HG02970 (cell line): ENCODE data around the gene TNNI3K.
A peak's percentile ranks its signal among the peaks of the same experiment; 100 is the strongest.

ENCODE experiments used
- ATAC-seq: cut with Tn5 transposase; IDR thresholded peaks from one replicate; pipeline ENCODE4 v1.9.1; 2021; ENCODE audit warnings: mild to moderate bottlenecking, moderate library complexity, moderate number of reproducible peaks; ENCODE audit not compliant: unreplicated experiment, low FRiP score

The TNNI3K gene

DNA sequence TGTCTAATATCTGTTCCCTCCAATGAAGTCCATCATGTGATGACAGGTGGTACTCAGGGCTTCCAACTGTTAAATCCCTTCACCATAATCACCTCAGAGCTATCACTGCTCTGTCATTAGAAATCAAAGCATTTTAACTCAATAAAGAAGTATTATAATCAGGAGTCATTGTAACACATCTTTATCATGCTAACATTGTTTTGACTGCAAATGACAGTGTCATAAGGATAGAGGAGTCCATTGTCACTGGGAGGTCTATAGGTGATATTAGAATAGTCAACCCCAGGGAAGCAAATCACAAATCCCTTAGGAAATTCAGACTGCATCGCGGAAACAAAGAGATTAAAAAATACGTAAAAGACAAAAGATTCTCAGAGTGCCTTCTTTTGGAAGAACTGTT is 246.4 kb downstream of the TNNI3K start:
- ATAC-seq: no peak

DNA sequence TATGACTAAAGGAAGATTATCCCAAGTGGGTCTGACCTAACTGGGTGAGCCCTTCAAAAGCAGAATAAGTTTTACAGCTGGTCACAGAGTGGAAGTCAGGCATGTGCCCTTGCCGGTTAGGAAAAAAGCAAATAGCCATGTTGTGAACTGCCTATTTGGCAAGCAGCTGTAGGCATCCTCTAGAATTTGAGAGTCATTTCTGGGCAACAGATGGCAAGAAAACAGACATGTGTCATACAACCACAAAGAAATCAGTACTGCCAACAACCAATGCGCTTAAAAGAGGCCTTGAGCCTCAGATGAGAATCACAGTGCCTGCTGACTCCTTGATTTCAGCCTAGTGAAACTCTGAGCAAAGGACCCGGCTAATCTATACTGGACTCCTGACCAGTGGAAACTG is 250.4 kb downstream of the TNNI3K start:
- no peak for ATAC-seq

DNA sequence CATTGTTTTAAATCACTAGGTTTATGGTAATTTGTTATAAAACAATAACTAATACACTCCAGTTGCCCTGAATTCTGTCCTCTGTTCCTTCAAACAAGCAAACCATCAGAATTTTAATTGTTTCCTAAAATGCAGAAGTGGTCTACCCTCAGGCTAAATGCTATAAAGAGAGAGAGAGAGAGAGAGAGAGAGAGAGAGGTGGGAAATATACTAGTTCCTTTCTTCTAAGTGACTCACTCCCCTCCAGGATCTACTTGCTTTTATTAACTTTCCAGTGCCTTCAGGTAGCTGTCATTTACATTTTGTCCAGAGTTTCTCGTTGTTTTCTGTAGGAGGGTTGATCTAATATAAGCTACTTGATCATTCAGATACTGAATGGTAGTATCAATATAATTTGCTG is 250.8 kb downstream of the TNNI3K start:
- no peak for ATAC-seq

DNA sequence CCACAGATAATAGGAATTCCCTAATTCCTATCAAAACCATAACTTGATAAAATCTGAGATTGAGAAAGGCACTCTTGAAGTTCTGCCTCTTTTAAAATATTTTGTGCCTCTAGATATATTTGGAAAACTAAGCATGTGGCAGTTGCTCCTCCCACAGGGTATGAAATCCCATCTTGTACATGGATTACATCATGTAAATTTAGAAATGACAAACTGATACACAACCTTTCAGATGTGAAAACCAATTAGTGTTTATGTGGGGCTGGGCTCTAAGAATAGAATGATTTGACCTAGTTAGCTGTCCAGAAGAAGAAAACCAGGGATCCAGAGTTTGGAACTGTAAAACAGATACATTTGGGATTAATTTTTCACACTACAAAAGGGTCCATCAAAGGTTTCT is 261.5 kb downstream of the TNNI3K start:
- ATAC-seq: no peak

DNA sequence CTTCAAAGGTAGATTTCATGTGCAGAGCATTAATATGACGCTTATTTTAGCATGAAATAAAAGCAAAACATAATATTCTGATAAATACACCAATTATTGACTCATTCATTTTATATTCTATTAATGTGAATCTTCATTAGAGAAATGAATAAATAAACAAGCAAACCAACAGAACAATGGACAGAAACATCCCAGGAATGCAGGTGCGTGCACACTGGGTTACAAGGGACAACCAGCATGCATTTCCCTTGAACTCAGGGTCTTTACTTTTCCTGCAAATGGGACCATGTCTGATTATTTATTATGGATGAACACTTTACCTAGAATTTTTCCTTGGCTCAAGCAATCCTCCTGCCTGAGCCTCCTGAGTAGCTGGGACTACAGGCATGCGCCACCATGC is 263.7 kb downstream of the TNNI3K start:
- no peak for ATAC-seq

DNA sequence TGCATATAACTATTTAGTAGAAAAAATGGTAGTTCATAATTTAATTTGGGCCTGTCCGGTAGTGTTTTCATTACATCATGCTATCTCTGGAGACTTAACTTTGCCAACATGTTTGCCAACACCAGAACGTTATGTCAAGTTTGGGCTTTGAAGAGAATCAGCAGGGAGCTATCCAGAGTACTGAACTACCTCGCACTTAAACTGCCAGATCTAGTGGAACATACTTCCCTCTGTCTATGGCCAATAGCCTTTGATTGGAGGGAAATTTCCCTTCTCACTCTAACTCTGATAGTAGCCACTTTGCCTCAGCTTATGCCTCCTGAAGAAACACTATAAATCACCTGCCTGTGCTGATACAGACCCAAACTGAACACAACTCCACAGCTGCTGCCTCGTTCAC is 267.2 kb downstream of the TNNI3K start:
- no peak for ATAC-seq

DNA sequence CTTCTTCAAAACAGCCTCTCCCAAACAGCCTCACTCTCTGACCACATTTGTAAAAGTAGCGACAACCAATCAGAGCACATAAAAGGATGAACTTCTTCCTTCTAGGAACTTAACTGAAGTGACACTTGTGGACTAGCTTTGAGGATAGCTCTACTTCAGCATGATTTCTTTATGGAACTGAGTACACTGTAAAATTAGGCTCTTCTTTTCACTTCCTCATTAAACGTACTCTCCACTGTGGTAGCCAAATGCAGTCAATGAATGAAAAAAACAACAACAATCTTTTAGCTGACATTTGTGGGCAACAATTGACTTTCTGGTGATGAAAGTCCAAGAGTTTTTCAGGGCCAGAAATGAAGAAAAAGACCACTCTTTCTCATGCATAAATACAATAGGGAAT is 267.7 kb downstream of the TNNI3K start:
- ATAC-seq: no peak

DNA sequence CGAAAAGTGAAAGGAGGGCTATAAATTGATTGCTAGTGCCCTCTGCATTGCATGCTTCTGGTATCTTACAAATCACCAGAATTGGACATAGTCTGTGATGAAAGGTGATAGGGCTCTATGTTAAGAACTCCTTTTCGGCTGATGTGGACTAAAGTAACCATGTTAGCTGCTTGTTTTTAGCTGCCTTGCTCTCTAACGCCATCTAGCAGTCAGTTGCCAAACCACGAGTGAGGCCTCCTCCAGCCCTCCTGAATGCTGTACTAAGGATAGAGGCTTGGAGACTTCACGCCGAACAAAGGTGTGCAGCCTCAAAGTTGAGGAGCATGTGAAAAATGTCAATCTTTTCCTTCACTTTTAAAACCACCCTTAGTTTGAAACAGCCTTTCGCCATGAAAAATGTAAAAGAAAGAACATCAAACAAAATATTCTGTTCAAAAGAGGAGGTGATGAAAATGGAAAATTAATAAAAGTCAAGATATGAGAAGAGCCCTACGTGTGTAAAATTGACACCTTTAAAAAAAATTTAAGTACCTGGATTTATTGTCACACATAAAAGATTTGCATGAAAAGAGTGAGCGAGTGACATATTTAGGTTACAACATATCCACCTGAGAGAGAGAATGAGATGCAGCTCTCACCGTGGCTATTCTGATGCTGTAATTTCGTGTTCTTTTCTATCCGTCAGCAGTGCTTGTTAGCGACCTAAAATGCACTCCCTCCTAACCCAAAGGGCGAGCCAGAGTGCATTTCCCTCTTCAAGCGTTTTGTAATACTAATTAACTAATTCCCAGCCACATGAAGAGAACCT is 269.1 kb downstream of the TNNI3K start:
- ATAC-seq: peak; percentile 78

DNA sequence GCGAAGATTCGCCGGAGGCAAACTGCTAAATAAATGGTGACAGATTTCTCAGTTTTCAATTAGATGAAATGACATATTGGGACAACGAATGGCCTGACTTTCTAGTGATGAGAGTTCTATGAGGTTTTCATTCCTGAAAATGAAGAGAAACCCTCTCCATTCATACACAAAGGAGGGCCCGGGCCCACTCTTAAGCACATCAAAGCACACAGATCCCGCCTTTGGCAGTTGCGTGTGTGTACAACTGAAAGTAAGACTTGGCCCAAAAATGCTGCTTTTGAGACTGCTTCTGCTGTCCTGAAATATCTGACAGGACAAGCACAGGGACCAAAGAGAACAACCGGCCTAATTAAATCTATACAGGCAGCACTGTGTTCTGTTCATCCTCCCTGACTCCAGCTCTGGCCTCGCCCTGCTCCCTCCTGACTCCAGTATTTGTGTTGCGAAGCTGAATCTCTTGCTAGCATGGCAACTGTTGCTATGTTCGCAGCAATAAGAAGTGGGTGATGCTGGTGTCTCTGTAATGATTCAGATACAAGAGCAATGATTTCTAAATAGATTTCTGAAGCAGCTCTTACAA is 269.8 kb downstream of the TNNI3K start:
- ATAC-seq: no peak

DNA sequence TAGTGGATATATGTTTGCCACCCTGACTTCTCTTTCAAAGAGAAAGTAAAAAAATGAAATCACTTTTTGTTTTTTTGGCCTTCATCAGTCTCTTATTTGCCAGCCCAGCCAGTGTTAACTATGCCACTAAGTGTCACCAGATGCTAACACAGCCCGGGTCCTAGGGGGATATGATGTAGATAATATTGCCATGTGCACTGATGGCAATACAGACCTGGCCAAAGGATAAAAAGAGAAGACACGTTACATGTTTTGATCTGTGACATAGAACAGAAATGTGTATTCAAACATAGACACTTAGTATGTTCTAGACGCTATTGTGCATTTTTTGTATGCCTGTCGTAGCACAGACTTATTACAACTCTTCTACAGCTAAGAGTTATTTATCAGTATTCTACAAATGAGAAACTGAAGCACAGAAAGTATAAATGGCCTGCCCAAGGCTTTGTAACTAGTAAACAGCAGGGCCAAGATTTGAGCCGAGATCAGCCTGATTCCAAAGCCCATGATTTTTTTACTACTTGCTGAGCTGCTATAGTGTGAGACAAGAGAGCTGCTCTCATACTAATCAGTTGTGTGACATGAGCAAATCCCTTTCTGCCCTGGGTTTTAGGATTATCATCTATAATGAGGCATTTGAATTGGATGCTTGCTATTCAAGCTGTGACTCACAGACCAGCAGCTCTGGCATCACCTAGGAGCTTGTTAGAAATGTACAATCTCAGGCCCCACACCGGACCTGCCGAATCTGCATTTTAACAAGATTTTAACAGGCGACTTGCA is 270.9 kb downstream of the TNNI3K start:
- no peak for ATAC-seq

DNA sequence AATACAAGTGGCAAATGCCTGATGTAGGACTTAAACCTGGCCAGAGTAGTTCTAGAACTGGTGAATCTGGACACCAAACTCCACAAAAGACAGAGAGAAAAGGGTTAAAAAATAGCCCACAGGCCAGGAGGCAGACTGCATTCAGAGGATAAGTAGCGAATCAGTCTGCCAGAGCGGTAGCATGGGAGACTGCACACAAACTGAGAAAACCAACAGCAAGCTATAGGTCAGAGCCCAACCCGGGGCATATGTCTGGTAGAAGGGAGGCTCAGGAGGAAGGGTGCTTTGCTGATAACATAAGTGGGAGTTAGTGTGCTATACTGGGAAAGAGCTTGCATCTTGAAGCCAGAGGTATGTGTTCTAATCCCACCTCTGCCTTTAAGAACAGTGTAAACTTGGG is 273.3 kb downstream of the TNNI3K start:
- ATAC-seq: no peak

DNA sequence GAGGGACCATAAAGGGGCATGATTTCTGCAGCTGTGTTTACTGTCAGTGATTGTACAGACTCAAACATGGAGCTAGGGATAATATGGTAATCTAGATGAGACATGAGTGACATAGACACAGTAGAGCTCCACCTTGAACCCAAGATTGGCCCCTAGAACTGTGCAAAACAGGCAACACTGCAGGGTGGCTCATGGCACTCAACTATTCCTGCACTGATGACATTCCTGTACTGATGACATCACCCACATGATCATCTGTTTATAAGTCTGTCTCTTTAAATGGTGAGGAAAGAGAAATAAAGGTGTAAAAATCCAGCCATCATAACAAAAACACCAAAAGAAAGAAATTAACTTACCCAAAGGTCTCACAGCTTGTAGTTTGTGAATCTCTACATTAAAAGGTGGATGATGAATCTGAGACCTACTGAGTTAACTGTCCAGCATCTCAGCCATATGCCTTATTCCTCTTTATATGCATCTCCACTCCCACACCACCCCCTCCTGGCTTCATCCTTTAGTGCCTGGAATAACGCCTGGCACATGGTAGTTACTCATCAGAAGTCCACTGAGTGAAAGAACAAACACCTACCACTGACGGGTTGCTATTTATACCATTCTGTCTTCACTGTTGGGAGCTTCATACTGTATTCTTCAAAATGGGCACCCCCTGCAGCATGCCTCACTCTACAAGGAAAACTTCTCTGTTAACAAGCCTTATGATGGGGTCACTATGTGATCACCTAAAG is 277.2 kb downstream of the TNNI3K start, which contains the start of gene LRRC53:
TSS of gene LRRC53 (minus strand) at position 442 of the 746 bp plus-strand sequence. CDS start 29,262 bp downstream, outside the sequence.
- ATAC-seq: no peak

DNA sequence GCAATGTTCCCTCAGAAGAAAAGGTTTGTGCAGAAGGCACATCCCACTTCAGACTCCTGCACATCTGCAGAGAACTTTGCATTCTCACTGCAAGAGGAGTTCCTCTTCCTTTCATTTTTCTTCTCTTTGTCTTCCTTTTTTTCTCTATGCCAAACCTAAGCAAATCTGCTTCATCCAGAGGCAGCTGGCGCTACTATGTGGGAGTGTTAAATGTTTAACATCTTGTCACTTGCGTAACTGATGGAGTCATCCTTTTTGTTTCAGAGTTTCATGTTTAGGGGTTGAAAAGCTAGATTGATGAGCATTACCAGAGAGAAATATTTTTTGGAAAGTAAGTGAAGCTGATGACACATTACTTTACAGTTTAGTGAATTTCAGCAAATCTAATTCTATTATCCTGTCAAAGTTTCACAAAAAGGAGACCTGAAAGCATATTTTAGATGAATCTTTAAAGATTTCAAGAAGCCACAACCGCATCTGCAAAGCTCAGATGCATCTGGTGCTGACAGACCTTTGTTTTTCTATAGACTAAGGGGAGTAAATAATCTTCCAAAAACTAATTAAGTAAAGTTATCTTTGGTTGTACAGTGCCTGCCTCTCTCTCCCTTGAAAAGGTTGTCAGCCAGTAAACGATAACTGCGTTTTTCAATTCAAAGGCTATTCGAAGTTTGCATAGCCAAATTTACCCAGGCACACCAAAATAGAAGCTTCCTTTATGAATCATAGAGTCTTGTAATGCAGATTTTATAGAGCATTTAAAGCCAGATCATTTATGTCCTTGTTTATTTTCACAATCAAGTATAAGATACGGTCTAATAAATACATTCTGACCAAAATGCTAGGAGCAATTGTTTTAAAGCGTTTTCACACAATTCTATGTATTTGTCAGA is 278.5 kb downstream of the TNNI3K start:
- ATAC-seq: no peak

DNA sequence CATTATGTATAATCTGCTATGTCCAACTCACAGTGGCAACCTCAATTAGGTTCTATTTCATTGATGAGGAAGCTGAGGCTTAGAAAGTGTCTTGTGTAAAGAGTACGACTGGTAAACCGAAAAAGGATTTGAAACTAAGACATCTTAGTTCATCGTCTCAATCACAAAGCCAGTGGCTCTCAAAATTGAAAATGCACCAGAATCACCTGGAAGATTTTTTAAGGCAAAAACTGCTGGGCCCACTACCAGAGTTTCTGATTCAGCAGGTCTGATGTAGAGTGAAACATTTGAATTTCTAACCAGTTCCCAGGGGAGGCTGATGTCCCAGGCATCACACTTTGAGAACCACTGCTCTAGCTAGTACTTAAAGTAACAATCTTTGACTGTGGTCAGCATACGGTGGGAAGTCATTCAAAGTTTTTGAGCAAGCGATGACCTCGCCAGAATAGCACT is 282.4 kb downstream of the TNNI3K start:
- ATAC-seq: peak; percentile 66

DNA sequence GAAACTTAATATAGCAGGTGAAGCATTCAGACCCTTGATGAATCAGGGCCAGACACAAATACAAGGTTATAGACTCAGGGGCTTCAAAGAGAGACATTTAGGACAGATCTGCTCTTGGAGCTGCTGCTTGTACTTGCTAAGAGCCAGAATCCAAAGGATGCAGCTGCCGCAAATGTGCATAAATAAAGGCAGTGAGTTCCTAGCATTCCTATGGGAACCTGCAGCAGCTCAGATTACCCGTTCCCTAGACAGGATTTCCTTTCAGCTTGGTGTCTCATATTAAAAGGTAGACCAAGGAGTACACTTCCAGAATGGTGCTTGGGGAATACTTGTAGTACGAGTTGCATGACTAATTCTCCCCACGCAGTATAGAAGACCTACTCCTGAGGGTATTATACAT is 287.0 kb downstream of the TNNI3K start:
- no peak for ATAC-seq

DNA sequence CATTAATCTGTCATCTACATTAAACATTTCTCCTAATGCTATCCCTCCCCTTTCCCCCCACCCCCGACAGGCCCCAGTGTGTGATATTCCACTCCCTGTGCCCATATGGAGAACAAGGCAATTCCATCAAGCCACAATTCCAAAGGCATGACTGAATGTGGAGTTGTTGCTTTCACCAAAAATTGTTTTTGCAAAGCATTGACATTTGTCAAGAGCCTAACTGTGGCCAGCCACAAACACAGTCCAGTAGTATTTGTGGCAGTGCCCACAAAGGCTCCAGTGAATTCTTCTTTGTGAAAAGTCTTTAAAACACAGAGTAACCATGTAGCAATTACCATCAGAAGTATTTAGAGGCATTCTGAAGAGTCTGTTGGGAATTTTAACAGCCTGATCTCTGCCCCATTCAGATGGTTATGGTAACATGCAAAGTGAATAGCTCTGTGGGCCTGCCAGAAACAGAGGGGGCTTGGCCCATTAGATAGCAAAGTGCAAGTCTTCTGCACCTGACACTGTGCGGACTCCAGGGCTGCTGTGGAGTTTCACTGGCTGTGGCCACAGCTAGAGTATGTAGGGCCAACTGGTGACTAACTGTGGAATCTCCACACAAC is 288.8 kb downstream of the TNNI3K start:
- no peak for ATAC-seq

DNA sequence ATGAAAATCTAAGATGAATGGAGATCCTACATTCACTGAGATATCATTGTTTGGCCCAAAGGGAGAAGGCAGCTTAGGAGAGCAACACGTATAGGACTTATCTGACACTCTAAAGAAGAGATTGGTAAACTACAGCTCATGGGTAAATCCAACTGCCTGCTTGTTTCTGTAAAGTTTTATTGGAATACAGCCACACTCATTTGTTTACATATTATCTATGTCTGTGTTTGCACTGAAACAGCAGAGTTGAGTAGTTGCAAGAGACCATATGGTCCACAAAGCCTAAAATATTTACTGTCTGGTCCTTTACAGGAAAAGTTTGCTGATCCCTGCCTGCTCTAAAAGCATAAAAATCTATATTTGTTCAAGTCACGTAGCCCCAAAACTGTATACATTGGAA is 291.5 kb downstream of the TNNI3K start:
- no peak for ATAC-seq

DNA sequence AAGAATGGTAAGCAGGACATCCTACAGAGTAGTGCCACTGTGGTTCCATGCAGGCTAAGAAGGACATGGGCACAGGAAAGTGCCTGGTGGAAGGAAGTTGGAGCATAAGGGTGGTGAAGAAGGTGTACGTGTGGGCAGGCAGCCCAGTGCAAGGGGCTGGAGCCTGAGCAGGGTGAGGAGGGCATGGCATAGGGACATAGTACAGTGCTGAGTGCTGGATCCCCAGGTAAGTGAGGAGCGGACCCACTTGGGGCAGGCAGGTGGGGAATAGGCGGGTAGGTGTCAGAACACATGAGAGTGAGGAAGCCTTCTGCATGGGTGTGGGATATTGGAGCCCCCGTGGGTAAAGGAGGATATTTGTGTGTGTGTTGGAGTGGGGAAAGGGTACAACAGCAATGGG is 292.9 kb downstream of the TNNI3K start:
- ATAC-seq: no peak

DNA sequence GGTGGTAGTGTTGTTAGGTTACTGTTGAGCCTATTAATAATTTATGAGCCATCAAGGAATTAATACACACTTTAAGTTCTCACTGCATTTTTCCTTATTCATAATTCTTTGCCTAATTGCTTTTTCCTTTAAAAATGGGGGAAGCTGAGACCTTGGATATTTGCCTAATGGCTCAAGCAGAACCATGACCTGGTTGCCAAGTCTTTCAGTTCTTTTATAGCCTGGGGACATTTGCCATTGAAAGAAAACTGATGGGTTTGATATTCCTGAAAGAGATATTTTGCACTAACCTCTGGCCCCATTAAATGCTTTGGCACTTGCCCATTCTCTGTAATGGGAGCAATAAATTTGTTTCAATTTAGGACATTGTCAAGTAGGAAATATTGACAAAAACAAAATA is 295.7 kb downstream of the TNNI3K start:
- ATAC-seq: no peak
